SK-N-SH (cell line): ENCODE data around the gene TLR3. TPM values are rescaled to one million over a fixed set of nuclear protein-coding genes. Genes with fewer than 3 reads are reported as not detected.
A peak's percentile ranks its signal among the peaks of the same experiment; 100 is the strongest.

Source experiments
- CTCF ChIA-PET: fragments of 300-600, 350-600 bp; formaldehyde crosslinking; extraction: SDS; loops from one replicate; lab custom pipeline; 2021; lab: Yijun Ruan, JAX
- POLR2A ChIA-PET: fragments of 350-600 bp; sonication (Branson Sonifier 250); formaldehyde crosslinking; extraction: SDS; loops from one replicate; lab custom pipeline; 2020; ENCODE audit warnings: antibody characterized with exemption, inconsistent platforms; lab: Yijun Ruan, JAX
- DNase-seq: peaks from one replicate; pipeline ENCODE4 v3.0.0; 2012
- H2AFZ ChIP-seq: fragments of 200-600 bp; sonication (generic); 2 replicates; pipeline ENCODE4 v1.8.1; 2016; ENCODE audit warnings: antibody characterized with exemption, mild to moderate bottlenecking, low read depth
- H3F3A ChIP-seq: fragments of 200-600 bp; sonication (generic); replicated peaks from 2 replicates; pipeline ENCODE3; 2016; ENCODE audit warnings: antibody characterized with exemption, mild to moderate bottlenecking; ENCODE audit not compliant: insufficient read depth
- H3K27ac ChIP-seq, 2 experiments: fragments of 200-500 bp in 1 of 2; fragments of 200-600 bp in 1 of 2; sonication (Bioruptor generic) in 1 of 2; sonication (generic), shearing (Covaris generic) in 1 of 2; 2 replicates each; pipeline versions ENCODE4 v1.5.1 to v1.6.1; 2014 to 2016; ENCODE audit warnings: low read depth in 2 of 2, inconsistent platforms in 1 of 2, low read length in 1 of 2, mild to moderate bottlenecking in 1 of 2, mixed read lengths in 1 of 2
- H3K27me3 ChIP-seq: fragments of 200-600 bp; sonication (generic), shearing (Covaris generic); 2 replicates; pipeline ENCODE4 v1.6.1; 2016; ENCODE audit warnings: mixed run types; ENCODE audit not compliant: insufficient read depth
- H3K36me3 ChIP-seq, 2 experiments: fragments of 200-500 bp in 1 of 2; fragments of 200-600 bp in 1 of 2; sonication (Bioruptor generic) in 1 of 2; sonication (generic) in 1 of 2; replicated peaks in 1 of 2; 2 replicates each; pipeline versions ENCODE3 to v1.5.1; 2014 to 2016; ENCODE audit warnings: low read length in 1 of 2, mild to moderate bottlenecking in 1 of 2; ENCODE audit not compliant: insufficient read depth in 2 of 2, control insufficient read depth in 1 of 2
- H3K4me1 ChIP-seq, 2 experiments: fragments of 200-500 bp in 1 of 2; fragments of 200-600 bp in 1 of 2; sonication (Bioruptor generic) in 1 of 2; sonication (generic), shearing (Covaris generic) in 1 of 2; 2 replicates each; pipeline versions ENCODE4 v1.5.1 to v1.6.1; 2014 to 2016; ENCODE audit warnings: low read depth in 1 of 2, low read length in 1 of 2, mixed run types in 1 of 2; ENCODE audit not compliant: insufficient read depth in 2 of 2, control insufficient read depth in 1 of 2
- H3K4me2 ChIP-seq: fragments of 200-600 bp; sonication (generic), shearing (Covaris generic); 2 replicates; pipeline ENCODE4 v1.6.1; 2017; ENCODE audit warnings: mixed run types
- H3K4me3 ChIP-seq, 2 experiments: fragments of 200-500 bp in 1 of 2; fragments of 200-600 bp in 1 of 2; sonication (Bioruptor generic) in 1 of 2; sonication (generic), shearing (Covaris generic) in 1 of 2; 2 replicates each; pipeline versions ENCODE4 v1.5.1 to v1.8.1; 2014 to 2016; ENCODE audit warnings: low read depth in 2 of 2, inconsistent platforms in 1 of 2, low read length in 1 of 2, mild to moderate bottlenecking in 1 of 2, mixed read lengths in 1 of 2, moderate library complexity in 1 of 2
- H3K79me2 ChIP-seq: fragments of 200-600 bp; sonication (generic); 2 replicates; pipeline ENCODE4 v1.8.1; 2017; ENCODE audit warnings: mild to moderate bottlenecking; ENCODE audit not compliant: insufficient read depth
- H3K9ac ChIP-seq: fragments of 200-600 bp; sonication (generic); 2 replicates; pipeline ENCODE4 v1.6.1; 2017; ENCODE audit warnings: mixed run types
- H3K9me2 ChIP-seq: fragments of 200-600 bp; sonication (generic); 2 replicates; pipeline ENCODE4 v1.6.1; 2017; ENCODE audit warnings: mixed run types
- H3K9me3 ChIP-seq: fragments of 200-600 bp; sonication (generic); 2 replicates; pipeline ENCODE4 v1.6.1; 2017; ENCODE audit warnings: mixed run types, mild to moderate bottlenecking, moderate library complexity
- H4K20me1 ChIP-seq: fragments of 200-600 bp; sonication (generic); 2 replicates; pipeline ENCODE4 v1.6.1; 2017; ENCODE audit warnings: mild to moderate bottlenecking, mixed run types; ENCODE audit not compliant: insufficient read depth
- CHD2 ChIP-seq: fragments of 150-350 bp; IDR thresholded peaks from 2 replicates; pipeline ENCODE4 v1.6.1; 2018; ENCODE audit warnings: low read length; ENCODE audit not compliant: partially characterized antibody
- EZH2phosphoT487 ChIP-seq: fragments of 200-600 bp; sonication (generic); IDR thresholded peaks from 2 replicates; pipeline ENCODE4 v1.6.1; 2017; ENCODE audit warnings: low read depth, mixed run types, mild to moderate bottlenecking, antibody characterized with exemption, moderate library complexity, borderline replicate concordance
- FOSL2 ChIP-seq: IDR thresholded peaks from 2 replicates; pipeline ENCODE4 v1.4.0; 2012; ENCODE audit warnings: low read depth, mild to moderate bottlenecking, moderate library complexity, borderline replicate concordance
- MXI1 ChIP-seq: IDR thresholded peaks from 2 replicates; pipeline ENCODE4 v1.6.1; 2012; ENCODE audit warnings: mild to moderate bottlenecking, low read depth, low read length, improper control_type of control experiment
- RCOR1 ChIP-seq: fragments of 150-350 bp; IDR thresholded peaks from 2 replicates; pipeline ENCODE4 v1.6.1; 2017; ENCODE audit warnings: antibody characterized with exemption, low read length
- RFX5 ChIP-seq: IDR thresholded peaks from 2 replicates; pipeline ENCODE4 v1.6.1; 2012; ENCODE audit warnings: mild to moderate bottlenecking, improper control_type of control experiment, low read length
- RXRA ChIP-seq: IDR thresholded peaks from 2 replicates; pipeline ENCODE4 v1.4.0; 2012; ENCODE audit warnings: low read depth, mild to moderate bottlenecking, borderline replicate concordance
- TAF1 ChIP-seq: IDR thresholded peaks from 2 replicates; pipeline ENCODE4 v1.6.1; 2012; ENCODE audit warnings: low read depth, mild to moderate bottlenecking, low read length, moderate library complexity, borderline replicate concordance
- TCF12 ChIP-seq: IDR thresholded peaks from 2 replicates; pipeline ENCODE4 v1.4.0; 2012
- TEAD4 ChIP-seq: IDR thresholded peaks from 2 replicates; pipeline ENCODE4 v1.4.0; 2012; ENCODE audit warnings: mild to moderate bottlenecking, borderline replicate concordance; ENCODE audit not compliant: insufficient read depth
- ZBTB33 ChIP-seq: IDR thresholded peaks from 2 replicates; pipeline ENCODE4 v1.4.0; 2012; ENCODE audit warnings: low read depth, borderline replicate concordance
- WGBS: methylation state at CpG from one replicate; pipeline ENCODE4 v1.1.6; 2017; ENCODE audit warnings: low lambda C conversion rate; 5-methylcytosine and 5-hydroxymethylcytosine counted together
- polyA plus RNA-seq, 3 experiments: library from polyadenylated mRNA; depleted of rRNA; stranded (reverse); fragments of >200 nt; gene quantifications; 2 replicates each; pipeline ENCODE4 v1.2.3, GENCODE V29; 2012
- TF ChIP-seq, protein P1 (sequence below): IDR thresholded peaks from 2 replicates; pipeline ENCODE4 v1.4.0; 2012; ENCODE audit warnings: low read depth

The TLR3 gene
- polyA plus RNA-seq, 1 of the 3 experiments (the other 2 are of a cell fraction): 0.51 TPM

DNA sequence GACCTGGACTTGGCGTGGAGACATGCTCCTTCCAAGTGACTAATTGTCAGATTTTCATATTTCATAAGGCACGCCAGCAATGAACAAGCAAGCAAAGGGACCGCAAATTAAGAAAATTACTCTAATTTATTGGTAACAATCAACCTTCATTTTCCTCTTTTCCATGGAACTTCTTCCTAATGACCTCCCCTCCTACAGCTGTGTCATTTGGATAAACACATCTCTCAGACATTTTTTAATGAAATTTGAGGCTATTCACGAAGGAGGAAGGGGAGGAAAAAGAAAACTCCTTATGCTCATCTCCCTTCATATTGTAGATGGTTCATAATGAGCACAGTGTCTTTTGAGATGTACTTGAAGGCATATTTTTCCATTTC, 38.6 kb upstream of the TLR3 start:
- no peaks in the 10 kb centered on the region for H3K9me2 ChIP-seq
- TF ChIP-seq RCOR1 (no peak), RFX5 (no peak), TEAD4 (no peak), FOSL2 (no peak), CHD2 (no peak), TCF12 (no peak), ZBTB33 (no peak), MXI1 (no peak), RXRA (no peak)
- TF ChIP-seq, protein P1, sequence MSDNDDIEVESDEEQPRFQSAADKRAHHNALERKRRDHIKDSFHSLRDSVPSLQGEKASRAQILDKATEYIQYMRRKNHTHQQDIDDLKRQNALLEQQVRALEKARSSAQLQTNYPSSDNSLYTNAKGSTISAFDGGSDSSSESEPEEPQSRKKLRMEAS: no peak
- H3K4me1 ChIP-seq: peaks cover 0 to 29% of the 10 kb centered on the region in 2 experiments; a peak in 2 of 4 replicates
- DNase-seq: no peak
- CTCF ChIA-PET: interaction anchor here (0.8 to 2.5 kb wide), 5 partner anchors 8 to 392 kb away, joined by 3 to 14 read pairs (median 4); no protein-coding TSS in a partner anchor
- H3K4me3 ChIP-seq: no peak overlapping the region
- no peaks in the 10 kb centered on the region for H3K79me2 ChIP-seq
- H3K9ac ChIP-seq: no peak overlapping the region
- H2AFZ ChIP-seq: no peak overlapping the region
- no peaks in the 10 kb centered on the region; the same call in 1 of the 2 replicates for H3K27me3 ChIP-seq
- no peaks in the 10 kb centered on the region for H4K20me1 ChIP-seq
- no peaks in the 10 kb centered on the region for H3F3A ChIP-seq
- H3K36me3 ChIP-seq: no peaks in the 10 kb centered on the region
- no peak overlapping the region for H3K4me2 ChIP-seq
- POLR2A ChIA-PET: interaction anchor here (1.0 kb wide), 1 partner anchor 27 kb away, joined by 3 read pairs; no protein-coding TSS in a partner anchor
- no peaks in the 10 kb centered on the region for H3K9me3 ChIP-seq
- 40% methylated on average over 4 of the region's 4 CpGs for WGBS
- H3K27ac ChIP-seq: peak overlapping the region in 1 of 2 experiments; percentile 96; a peak in 2 of 4 replicates

- H3K79me2 ChIP-seq: no peaks in the 10 kb centered on the region
- H3K27me3 ChIP-seq: no peaks in the 10 kb centered on the region; the same call in 1 of the 2 replicates
- TF ChIP-seq TAF1: no peak
- no peak for TF ChIP-seq EZH2phosphoT487
- TF ChIP-seq TCF12: no peak
- peaks cover 0 to 29% of the 10 kb centered on the region in 2 experiments; a peak in 2 of 4 replicates for H3K4me1 ChIP-seq
- 81% methylated on average over 3 of the region's 3 CpGs for WGBS
- no peaks in the 10 kb centered on the region for H3K9me2 ChIP-seq
- H2AFZ ChIP-seq: no peak overlapping the region
- H3K9ac ChIP-seq: no peak overlapping the region
- CTCF ChIA-PET: interaction anchor here (0.6 to 2.5 kb wide), 4 partner anchors 7 to 392 kb away, joined by 3 to 14 read pairs (median 5); no protein-coding TSS in a partner anchor
- H3K36me3 ChIP-seq: no peaks in the 10 kb centered on the region
- H3K9me3 ChIP-seq: no peaks in the 10 kb centered on the region
- DNase-seq: no peak
- H3F3A ChIP-seq: no peaks in the 10 kb centered on the region
- no peak overlapping the region for H3K4me3 ChIP-seq
- no peaks in the 10 kb centered on the region for H4K20me1 ChIP-seq
- H3K4me2 ChIP-seq: no peak overlapping the region
- peak overlapping the region in 1 of 2 experiments; percentile 96; a peak in 1 of 4 replicates for H3K27ac ChIP-seq
- POLR2A ChIA-PET: no interaction called here
Observed at GRCh38 chr4:186030795-186031194, 38.2 kb upstream of the TLR3 start.
